ENCODE data around the gene LRP4. TPM values are rescaled to one million over a fixed set of nuclear protein-coding genes. Genes with fewer than 3 reads are reported as not detected.

LRP4 gene
- total and polyA plus RNA-seq, 2 of the 13 experiments (the other 11 are each of a cell fraction or from before 2014, with no cell fraction given) = 4.7 to 13.3 TPM

GRCh38 chr11:46845740-46846509 is 72.4 kb downstream of the LRP4 start, which contains the start of gene CKAP5 (continued):
- TF ChIP-seq ETV5 (CRISPR knock-in tag; IDR thresholded peaks at IDR 0.05; ENCODE audit: borderline replicate concordance) = no peak
- TF ChIP-seq ZFX (CRISPR knock-in tag; IDR thresholded peaks at IDR 0.05; ENCODE audit: low read depth) = peak; percentile 98
- TF ChIP-seq ISX (CRISPR knock-in tag; conservative IDR thresholded peaks at IDR 0.05) = no peak; the same call in 1 of the 2 replicates
- peak; percentile 94; the same call in 1 of the 2 replicates for TF ChIP-seq KMT2A (CRISPR knock-in tag; IDR thresholded peaks at IDR 0.05)
- TF ChIP-seq ZNF747 (CRISPR knock-in tag; IDR thresholded peaks at IDR 0.05; ENCODE audit: borderline replicate concordance) = peak; percentile 71
- peak; percentile 33; the same call in 1 of the 2 replicates for TF ChIP-seq MAZ (IDR thresholded peaks at IDR 0.05; ENCODE audit: borderline replicate concordance, low read depth, low read length)
- TF ChIP-seq MAZ (CRISPR knock-in tag; IDR thresholded peaks at IDR 0.05; ENCODE audit: low read depth) = peak; percentile 89
- no peak; the same call in 1 of the 2 replicates for TF ChIP-seq PITX1 (CRISPR knock-in tag; IDR thresholded peaks at IDR 0.05)
- 0 out of 2 replicates have a peak, but pooled peaks have one; percentile 39 for TF ChIP-seq ZNF670 (CRISPR knock-in tag; IDR thresholded peaks at IDR 0.05; ENCODE audit: borderline replicate concordance)
- TF ChIP-seq CTCF (CRISPR knock-in tag; IDR thresholded peaks at IDR 0.05) = no peak
- no peak for TF ChIP-seq NKX3-1 (CRISPR knock-in tag; IDR thresholded peaks at IDR 0.05)
- TF ChIP-seq FOXJ3 (CRISPR knock-in tag; IDR thresholded peaks at IDR 0.05; ENCODE audit: borderline replicate concordance) = no peak
- TF ChIP-seq, protein P1, sequence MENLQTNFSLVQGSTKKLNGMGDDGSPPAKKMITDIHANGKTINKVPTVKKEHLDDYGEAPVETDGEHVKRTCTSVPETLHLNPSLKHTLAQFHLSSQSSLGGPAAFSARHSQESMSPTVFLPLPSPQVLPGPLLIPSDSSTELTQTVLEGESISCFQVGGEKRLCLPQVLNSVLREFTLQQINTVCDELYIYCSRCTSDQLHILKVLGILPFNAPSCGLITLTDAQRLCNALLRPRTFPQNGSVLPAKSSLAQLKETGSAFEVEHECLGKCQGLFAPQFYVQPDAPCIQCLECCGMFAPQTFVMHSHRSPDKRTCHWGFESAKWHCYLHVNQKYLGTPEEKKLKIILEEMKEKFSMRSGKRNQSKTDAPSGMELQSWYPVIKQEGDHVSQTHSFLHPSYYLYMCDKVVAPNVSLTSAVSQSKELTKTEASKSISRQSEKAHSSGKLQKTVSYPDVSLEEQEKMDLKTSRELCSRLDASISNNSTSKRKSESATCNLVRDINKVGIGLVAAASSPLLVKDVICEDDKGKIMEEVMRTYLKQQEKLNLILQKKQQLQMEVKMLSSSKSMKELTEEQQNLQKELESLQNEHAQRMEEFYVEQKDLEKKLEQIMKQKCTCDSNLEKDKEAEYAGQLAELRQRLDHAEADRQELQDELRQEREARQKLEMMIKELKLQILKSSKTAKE (CRISPR knock-in tag; IDR thresholded peaks at IDR 0.05; ENCODE audit: borderline replicate concordance) = no peak
- TF ChIP-seq ZBTB25 (CRISPR knock-in tag; IDR thresholded peaks at IDR 0.05) = 0 out of 2 replicates have a peak, but pooled peaks have one; percentile 25
- TF ChIP-seq ZNF136 (CRISPR knock-in tag; IDR thresholded peaks at IDR 0.05; ENCODE audit: low read depth) = no peak
- no peak for TF ChIP-seq NR2F6 (IDR thresholded peaks at IDR 0.05)
- TF ChIP-seq NR2F6 (CRISPR knock-in tag; IDR thresholded peaks at IDR 0.05) = 0 out of 2 replicates have a peak, but pooled peaks have one; percentile 24
- TF ChIP-seq ZNF768 (CRISPR knock-in tag; IDR thresholded peaks at IDR 0.05) = peak; percentile 46; the same call in 1 of the 2 replicates
- peak; percentile 71; the same call in 1 of the 2 replicates for TF ChIP-seq RFXAP (CRISPR knock-in tag; IDR thresholded peaks at IDR 0.05; ENCODE audit: borderline replicate concordance)
- TF ChIP-seq GRHL1 (CRISPR knock-in tag; conservative IDR thresholded peaks at IDR 0.05) = no peak
- peak; percentile 33; the same call in 1 of the 2 replicates for TF ChIP-seq ZNF275 (CRISPR knock-in tag; IDR thresholded peaks at IDR 0.05; ENCODE audit: borderline replicate concordance)

Data from HepG2 (cell line).